K562 (cell line): ENCODE data around the gene CCM2. TPM values are rescaled to one million over a fixed set of nuclear protein-coding genes. Genes with fewer than 3 reads are reported as not detected.

Experiments
- ASH1L ChIP-seq: fragments of 450-650 bp; IDR thresholded peaks from 2 replicates; pipeline ENCODE4 v1.6.1; 2018; ENCODE audit warnings: borderline replicate concordance, mild to moderate bottlenecking, low read depth; ENCODE audit not compliant: partially characterized antibody
- CREB1 ChIP-seq, 2 experiments: sonication (generic) in 1 of 2; formaldehyde crosslinking in 1 of 2; IDR thresholded peaks; 2 replicates each; pipeline versions ENCODE4 v1.6.1 to v1.8.0; 2012 to 2022; ENCODE audit warnings: inconsistent platforms in 1 of 2, mild to moderate bottlenecking in 1 of 2, missing genetic modification reagents in 1 of 2, moderate library complexity in 1 of 2
- MXI1 ChIP-seq: IDR thresholded peaks from 2 replicates; pipeline ENCODE4 v1.6.1; 2011; ENCODE audit warnings: low read depth, mild to moderate bottlenecking, improper control_type of control experiment, low read length
- NELFE ChIP-seq: IDR thresholded peaks from 2 replicates; pipeline ENCODE4 v1.6.1; 2011; ENCODE audit warnings: mild to moderate bottlenecking; ENCODE audit not compliant: insufficient read depth, insufficient read length
- NFIX ChIP-seq: fragments of 250-450 bp; sonication (Bioruptor Pico); IDR thresholded peaks from 2 replicates; pipeline ENCODE4 v1.4.0; 2020; ENCODE audit warnings: low read depth, mild to moderate bottlenecking, moderate library complexity
- PCBP2 ChIP-seq: fragments of 200-400 bp; formaldehyde crosslinking; IDR thresholded peaks from 2 replicates; pipeline ENCODE4 v1.6.1; 2018; ENCODE audit warnings: low read length, low read depth, mild to moderate bottlenecking, moderate library complexity; ENCODE audit not compliant: poor library complexity, severe bottlenecking
- POU5F1 ChIP-seq: fragments of 150-350 bp; IDR thresholded peaks from 2 replicates; pipeline ENCODE4 v1.6.1; 2014; ENCODE audit warnings: borderline replicate concordance, low read length, low read depth, mild to moderate bottlenecking; ENCODE audit not compliant: partially characterized antibody
- PRPF4 ChIP-seq: fragments of 200-400 bp; formaldehyde crosslinking; IDR thresholded peaks from one replicate; pipeline ENCODE4 v1.6.1; 2017; ENCODE audit warnings: low read length, low read depth, mild to moderate bottlenecking; ENCODE audit not compliant: insufficient read depth, poor library complexity, severe bottlenecking
- RBBP5 ChIP-seq: fragments of 200-600 bp; sonication (generic); IDR thresholded peaks from 2 replicates; pipeline ENCODE4 v1.6.1; 2012; ENCODE audit warnings: borderline replicate concordance, mild to moderate bottlenecking, low read length, control low read depth, inconsistent platforms; ENCODE audit not compliant: insufficient read depth, poor library complexity, severe bottlenecking
- RFX1 ChIP-seq: fragments of 450-650 bp; IDR thresholded peaks from 2 replicates; pipeline ENCODE4 v1.6.1; 2016; ENCODE audit warnings: mild to moderate bottlenecking, moderate library complexity
- SMAD3 ChIP-seq: fragments of 450-650 bp; formaldehyde crosslinking; conservative IDR thresholded peaks from 2 replicates; pipeline ENCODE4 v1.4.0; 2020; ENCODE audit warnings: mild to moderate bottlenecking
- USF2 ChIP-seq: sonication (generic); formaldehyde crosslinking; IDR thresholded peaks from 2 replicates; pipeline ENCODE4 v1.5.0; 2020; ENCODE audit warnings: missing genetic modification reagents
- ZNF41 ChIP-seq: fragments of 250-450 bp; sonication (Bioruptor Pico); conservative IDR thresholded peaks from 2 replicates; pipeline ENCODE4 v1.4.0; 2020; ENCODE audit warnings: mild to moderate bottlenecking
- ZNF785 ChIP-seq: fragments of 250-450 bp; sonication (Bioruptor Pico); IDR thresholded peaks from 2 replicates; pipeline ENCODE4 v1.4.0; 2020; ENCODE audit warnings: mild to moderate bottlenecking
- polyA plus RNA-seq, 8 experiments: library from polyadenylated mRNA; depleted of rRNA in 4 of 8; stranded (reverse) in 5 of 8; unstranded in 3 of 8; fragments of >200 nt; fragmentation: Nextera tagmentation in 2 of 8; fragmentation: Illumina TruSeq in 1 of 8; extraction: Ambion mirVana in 2 of 8; extraction: Trizol in 1 of 8; gene quantifications; 2 replicates each; pipeline versions ENCODE4 v1.2.1 to v1.2.3, GENCODE V29; 2011 to 2014; ENCODE audit warnings: inconsistent platforms in 1 of 8, missing spikeins in 1 of 8
- total RNA-seq, 7 experiments: library from RNA; depleted of rRNA in 6 of 7; stranded (reverse); fragments of >200 nt in 6 of 7; fragmentation: Illumina TruSeq in 2 of 7; extraction: Trizol in 2 of 7; gene quantifications; 2 replicates each; pipeline versions ENCODE4 v1.2.1 to v1.2.3, GENCODE V29; 2011 to 2021; ENCODE audit warnings: low replicate concordance in 1 of 7
- TF ChIP-seq, protein P1 (sequence below), 2 experiments: fragments of 200-800 bp in 1 of 2; sonication (Bioruptor generic) in 1 of 2; sonication (generic) in 1 of 2; formaldehyde crosslinking in 1 of 2; IDR thresholded peaks in 1 of 2; conservative IDR thresholded peaks in 1 of 2; 2 replicates each; pipeline versions ENCODE4 v1.5.0 to v1.6.1; 2016 to 2020; ENCODE audit warnings: missing compliant biosample characterization in 1 of 2, missing genetic modification characterization in 1 of 2, missing genetic modification reagents in 1 of 2
- TF ChIP-seq, protein P2 (sequence below): sonication (generic); formaldehyde crosslinking; IDR thresholded peaks from 2 replicates; pipeline ENCODE4 v1.8.0; 2022; ENCODE audit warnings: missing genetic modification reagents, mild to moderate bottlenecking, borderline replicate concordance
- TF ChIP-seq, protein P3 (sequence below): fragments of 450-650 bp; IDR thresholded peaks from 2 replicates; pipeline ENCODE4 v1.6.1; 2014; ENCODE audit warnings: low read depth, mild to moderate bottlenecking, moderate library complexity, borderline replicate concordance

CCM2 gene
- total and polyA plus RNA-seq, 9 of the 15 experiments (the other 6 are each of a cell fraction or from before 2014, with no cell fraction given) = 0.41 to 38.6 (median 25.9) TPM

DNA sequence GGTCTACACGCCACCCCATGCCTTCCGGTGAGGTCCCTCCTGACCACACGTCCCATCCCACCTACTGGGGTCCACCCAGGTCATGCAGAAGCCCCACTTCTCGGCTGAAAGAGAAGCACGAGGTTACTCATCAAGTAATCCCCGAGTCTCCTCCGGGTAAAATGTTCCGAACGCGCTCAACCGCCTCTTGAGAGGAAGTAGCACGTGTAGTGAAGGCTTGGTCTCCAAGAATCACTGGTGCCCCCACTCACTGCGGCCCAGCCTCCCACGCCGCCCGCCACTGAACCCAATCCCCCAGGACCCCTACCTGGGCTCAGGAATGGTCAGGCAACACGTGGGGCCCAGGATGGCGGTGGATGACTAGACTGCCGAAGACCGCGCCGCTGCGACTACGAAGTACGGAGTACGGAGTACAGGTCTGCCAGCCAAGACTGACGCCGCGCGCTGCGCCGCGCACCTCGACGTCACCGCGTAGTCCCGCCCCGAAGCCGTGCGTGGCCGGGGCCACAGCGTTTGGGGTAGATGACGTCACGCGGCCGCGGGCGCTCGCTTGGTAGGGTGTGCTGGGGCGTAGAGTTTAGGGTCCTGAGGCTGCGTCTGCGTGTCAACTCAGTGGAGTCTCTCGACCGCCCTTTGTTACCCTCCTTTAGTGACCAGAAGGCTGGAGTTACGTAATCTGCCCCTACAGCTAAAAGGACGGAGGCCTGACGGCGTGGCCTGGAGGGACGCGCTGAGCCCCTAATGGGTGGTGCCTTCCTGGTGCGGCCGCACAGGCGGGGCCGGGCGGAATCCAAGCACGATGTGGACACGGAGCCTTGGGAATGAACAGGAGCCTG, 13.6 kb upstream of the CCM2 start (continued):
- TF ChIP-seq PRPF4 = no peak
- TF ChIP-seq SMAD3 (CRISPR knock-in tag) = peak; percentile 72; the same call in 1 of the 2 replicates
- TF ChIP-seq ZNF41 = no peak
- TF ChIP-seq MXI1 = peak; percentile 72; the same call in 1 of the 2 replicates
- TF ChIP-seq CREB1 (IDR thresholded peaks at IDR 0.05) = peak; percentile 99
- peak; percentile 98 for TF ChIP-seq CREB1 (CRISPR knock-in tag; IDR thresholded peaks at IDR 0.05)
- peak; percentile 100 for TF ChIP-seq RBBP5
- TF ChIP-seq, protein P1, sequence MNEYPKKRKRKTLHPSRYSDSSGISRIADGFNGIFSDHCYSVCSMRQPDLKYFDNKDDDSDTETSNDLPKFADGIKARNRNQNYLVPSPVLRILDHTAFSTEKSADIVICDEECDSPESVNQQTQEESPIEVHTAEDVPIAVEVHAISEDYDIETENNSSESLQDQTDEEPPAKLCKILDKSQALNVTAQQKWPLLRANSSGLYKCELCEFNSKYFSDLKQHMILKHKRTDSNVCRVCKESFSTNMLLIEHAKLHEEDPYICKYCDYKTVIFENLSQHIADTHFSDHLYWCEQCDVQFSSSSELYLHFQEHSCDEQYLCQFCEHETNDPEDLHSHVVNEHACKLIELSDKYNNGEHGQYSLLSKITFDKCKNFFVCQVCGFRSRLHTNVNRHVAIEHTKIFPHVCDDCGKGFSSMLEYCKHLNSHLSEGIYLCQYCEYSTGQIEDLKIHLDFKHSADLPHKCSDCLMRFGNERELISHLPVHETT (CRISPR knock-in tag; conservative IDR thresholded peaks at IDR 0.05 in 1 of 2, IDR thresholded peaks at IDR 0.05 in 1 of 2) = no peak
- TF ChIP-seq, protein P2, sequence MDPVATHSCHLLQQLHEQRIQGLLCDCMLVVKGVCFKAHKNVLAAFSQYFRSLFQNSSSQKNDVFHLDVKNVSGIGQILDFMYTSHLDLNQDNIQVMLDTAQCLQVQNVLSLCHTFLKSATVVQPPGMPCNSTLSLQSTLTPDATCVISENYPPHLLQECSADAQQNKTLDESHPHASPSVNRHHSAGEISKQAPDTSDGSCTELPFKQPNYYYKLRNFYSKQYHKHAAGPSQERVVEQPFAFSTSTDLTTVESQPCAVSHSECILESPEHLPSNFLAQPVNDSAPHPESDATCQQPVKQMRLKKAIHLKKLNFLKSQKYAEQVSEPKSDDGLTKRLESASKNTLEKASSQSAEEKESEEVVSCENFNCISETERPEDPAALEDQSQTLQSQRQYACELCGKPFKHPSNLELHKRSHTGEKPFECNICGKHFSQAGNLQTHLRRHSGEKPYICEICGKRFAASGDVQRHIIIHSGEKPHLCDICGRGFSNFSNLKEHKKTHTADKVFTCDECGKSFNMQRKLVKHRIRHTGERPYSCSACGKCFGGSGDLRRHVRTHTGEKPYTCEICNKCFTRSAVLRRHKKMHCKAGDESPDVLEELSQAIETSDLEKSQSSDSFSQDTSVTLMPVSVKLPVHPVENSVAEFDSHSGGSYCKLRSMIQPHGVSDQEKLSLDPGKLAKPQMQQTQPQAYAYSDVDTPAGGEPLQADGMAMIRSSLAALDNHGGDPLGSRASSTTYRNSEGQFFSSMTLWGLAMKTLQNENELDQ (CRISPR knock-in tag) = no peak; the same call in 1 of the 2 replicates
- no peak for TF ChIP-seq NFIX
- TF ChIP-seq, protein P3, sequence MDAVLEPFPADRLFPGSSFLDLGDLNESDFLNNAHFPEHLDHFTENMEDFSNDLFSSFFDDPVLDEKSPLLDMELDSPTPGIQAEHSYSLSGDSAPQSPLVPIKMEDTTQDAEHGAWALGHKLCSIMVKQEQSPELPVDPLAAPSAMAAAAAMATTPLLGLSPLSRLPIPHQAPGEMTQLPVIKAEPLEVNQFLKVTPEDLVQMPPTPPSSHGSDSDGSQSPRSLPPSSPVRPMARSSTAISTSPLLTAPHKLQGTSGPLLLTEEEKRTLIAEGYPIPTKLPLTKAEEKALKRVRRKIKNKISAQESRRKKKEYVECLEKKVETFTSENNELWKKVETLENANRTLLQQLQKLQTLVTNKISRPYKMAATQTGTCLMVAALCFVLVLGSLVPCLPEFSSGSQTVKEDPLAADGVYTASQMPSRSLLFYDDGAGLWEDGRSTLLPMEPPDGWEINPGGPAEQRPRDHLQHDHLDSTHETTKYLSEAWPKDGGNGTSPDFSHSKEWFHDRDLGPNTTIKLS = peak; percentile 79; the same call in 1 of the 2 replicates
- TF ChIP-seq POU5F1 = no peak
- TF ChIP-seq USF2 = no peak
- no peak for TF ChIP-seq ZNF785 (CRISPR knock-in tag)
- no peak for TF ChIP-seq NELFE
- no peak for TF ChIP-seq PCBP2
- TF ChIP-seq ASH1L = no peak
- TF ChIP-seq RFX1 = no peak
